Measurements from ENCODE around the gene PCBP3. TPM values are rescaled to one million over a fixed set of nuclear protein-coding genes. Genes with fewer than 3 reads are reported as not detected.
"Not testable (repeated sequence)": the region's sequence is repeated elsewhere in the genome, so short reads cannot be mapped to it uniquely, and the experiment has no call there.

PCBP3 gene
- total RNA-seq, 1 donor from 2014 or later: 8.2 TPM

DNA sequence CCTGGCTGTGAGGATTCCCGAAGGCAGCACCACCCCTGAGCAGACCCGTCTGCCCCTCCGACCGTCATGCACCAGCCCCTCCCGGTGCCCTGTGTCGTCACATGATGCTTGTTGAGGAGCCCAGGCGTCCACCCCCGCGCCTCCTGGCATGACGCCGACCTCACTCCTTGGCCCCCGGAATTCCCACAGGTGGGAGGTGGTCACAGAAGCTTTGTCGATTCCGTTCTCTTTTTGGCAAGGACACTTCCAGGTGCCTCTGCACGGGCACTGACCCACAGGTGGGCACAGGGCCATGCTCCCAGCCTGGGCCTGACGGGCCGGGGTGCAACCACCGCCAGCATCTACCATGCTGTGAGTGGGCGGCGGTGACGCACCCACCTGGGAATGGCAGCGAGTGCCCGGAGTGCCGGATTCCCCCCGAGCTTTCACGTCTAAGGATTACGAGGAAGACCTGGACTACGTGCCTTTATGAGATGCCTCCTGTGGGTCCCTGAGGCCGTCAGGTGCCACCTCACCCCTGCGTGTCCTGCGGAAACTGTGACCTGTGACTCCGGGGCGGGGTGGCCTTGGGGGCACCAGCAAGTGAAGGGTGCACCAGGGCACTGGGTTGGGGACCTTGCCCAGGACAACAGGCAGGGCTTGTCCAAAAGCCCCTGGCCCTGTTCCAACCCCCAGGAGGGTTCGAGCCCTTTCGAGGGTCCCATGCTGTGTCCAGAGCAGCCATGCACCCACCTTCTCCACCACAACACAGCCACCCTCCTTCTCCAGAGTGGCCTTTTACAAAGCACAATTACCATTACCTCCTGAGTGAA lies 306.6 kb downstream of the PCBP3 start:
- H3K36me3 Mint-ChIP-seq (ENCODE audit: low read depth): no peaks in the 10 kb centered on the region
- no peak for DNase-seq (ENCODE audit: low spot score)
- no peak overlapping the region for H3K27ac Mint-ChIP-seq
- H3K4me1 Mint-ChIP-seq (ENCODE audit: low read depth): no peaks in the 10 kb centered on the region
- H3K9me3 Mint-ChIP-seq: no peaks in the 10 kb centered on the region
- intact Hi-C loops (cut with micrococcal nuclease): no loop called here
- H3K27me3 Mint-ChIP-seq (ENCODE audit: insufficient read depth): peaks cover 9% of the 10 kb centered on the region
- H3K4me3 Mint-ChIP-seq: no peak overlapping the region

DNA sequence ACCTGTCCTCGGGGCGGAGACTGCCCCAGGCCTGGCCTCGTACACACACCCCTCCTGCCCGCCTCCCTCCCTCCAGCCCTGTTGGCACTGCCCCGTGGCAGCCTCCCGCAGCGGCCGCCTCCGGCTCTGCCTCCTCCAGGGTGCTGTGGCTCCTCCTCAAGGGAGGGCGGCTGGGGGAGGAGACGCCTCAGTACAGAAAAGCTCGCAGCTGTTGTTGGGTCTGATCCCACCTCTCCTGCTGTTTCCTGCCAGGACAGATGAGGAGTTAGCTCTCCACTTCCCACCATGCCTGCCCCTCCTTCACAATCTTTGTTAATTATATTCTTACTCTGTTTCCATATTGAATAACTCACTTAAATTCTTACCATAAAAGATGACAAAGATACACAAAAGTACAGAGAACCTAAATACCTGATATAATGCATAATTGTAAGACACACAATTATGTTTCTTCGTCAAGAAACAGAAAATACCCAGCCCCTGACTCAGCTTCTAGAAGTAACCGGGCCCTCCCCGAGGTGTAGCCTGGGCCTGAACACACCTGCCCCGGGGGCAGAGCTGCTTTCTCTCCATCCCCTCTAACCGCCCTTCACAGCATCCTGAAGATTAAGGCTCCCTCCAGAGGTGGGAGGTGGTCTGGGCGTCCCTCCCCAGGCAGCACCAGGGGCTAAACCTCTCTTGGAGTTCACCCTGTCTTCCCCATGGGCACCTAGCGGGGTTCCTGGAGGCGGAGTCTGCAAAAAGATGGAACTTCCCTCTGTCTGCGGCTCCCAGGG lies 307.4 kb downstream of the PCBP3 start:
- Mint-ChIP-seq H3K27ac (no peak overlapping the region), H3K4me1 (ENCODE audit: low read depth) (no peaks in the 10 kb centered on the region), H3K9me3 (no peaks in the 10 kb centered on the region), H3K36me3 (ENCODE audit: low read depth) (no peaks in the 10 kb centered on the region), H3K4me3 (no peak overlapping the region), H3K27me3 (ENCODE audit: insufficient read depth) (peaks cover 9% of the 10 kb centered on the region)
- DNase-seq (ENCODE audit: low spot score): no peak
- intact Hi-C loops (cut with micrococcal nuclease): no loop called here

GRCh38 chr21:45951676-45952075 lies 308.2 kb downstream of the PCBP3 start:
- no peak for DNase-seq (ENCODE audit: low spot score)
- H3K36me3 Mint-ChIP-seq (ENCODE audit: low read depth): no peaks in the 10 kb centered on the region
- H3K9me3 Mint-ChIP-seq: no peaks in the 10 kb centered on the region
- intact Hi-C loops (cut with micrococcal nuclease): no loop called here
- no peaks in the 10 kb centered on the region for H3K4me1 Mint-ChIP-seq (ENCODE audit: low read depth)
- H3K4me3 Mint-ChIP-seq: no peak overlapping the region
- no peak overlapping the region for H3K27ac Mint-ChIP-seq
- H3K27me3 Mint-ChIP-seq (ENCODE audit: insufficient read depth): peaks cover 9% of the 10 kb centered on the region

GRCh38 chr21:45952527-45952926 lies 309.0 kb downstream of the PCBP3 start:
- intact Hi-C loops (cut with micrococcal nuclease); H3K36me3 Mint-ChIP-seq (ENCODE audit: low read depth); H3K27ac Mint-ChIP-seq; H3K4me3 Mint-ChIP-seq; H3K27me3 Mint-ChIP-seq (ENCODE audit: insufficient read depth); H3K9me3 Mint-ChIP-seq; H3K4me1 Mint-ChIP-seq (ENCODE audit: low read depth); DNase-seq (ENCODE audit: low spot score): not testable (repeated sequence)

GRCh38 chr21:45952974-45953373 lies 309.4 kb downstream of the PCBP3 start:
- Mint-ChIP-seq H3K4me1 (ENCODE audit: low read depth) (no peaks in the 10 kb centered on the region), H3K9me3 (no peaks in the 10 kb centered on the region), H3K4me3 (no peak overlapping the region)

GRCh38 chr21:45954261-45954660 lies 310.7 kb downstream of the PCBP3 start:
- Mint-ChIP-seq H3K27ac (no peak overlapping the region), H3K4me1 (ENCODE audit: low read depth) (no peaks in the 10 kb centered on the region), H3K4me3 (no peak overlapping the region), H3K9me3 (no peaks in the 10 kb centered on the region), H3K27me3 (ENCODE audit: insufficient read depth) (peaks cover 11% of the 10 kb centered on the region), H3K36me3 (ENCODE audit: low read depth) (no peaks in the 10 kb centered on the region)
- DNase-seq (ENCODE audit: low spot score): no peak
- intact Hi-C loops (cut with micrococcal nuclease): no loop called here

More at GRCh38 chr21:45952974-45953373, 309.4 kb downstream of the PCBP3 start:
- intact Hi-C loops (cut with micrococcal nuclease): no loop called here
- Mint-ChIP-seq H3K27me3 (ENCODE audit: insufficient read depth) (peaks cover 9% of the 10 kb centered on the region), H3K36me3 (ENCODE audit: low read depth) (no peaks in the 10 kb centered on the region), H3K27ac (no peak overlapping the region)
- DNase-seq (ENCODE audit: low spot score): no peak

DNA sequence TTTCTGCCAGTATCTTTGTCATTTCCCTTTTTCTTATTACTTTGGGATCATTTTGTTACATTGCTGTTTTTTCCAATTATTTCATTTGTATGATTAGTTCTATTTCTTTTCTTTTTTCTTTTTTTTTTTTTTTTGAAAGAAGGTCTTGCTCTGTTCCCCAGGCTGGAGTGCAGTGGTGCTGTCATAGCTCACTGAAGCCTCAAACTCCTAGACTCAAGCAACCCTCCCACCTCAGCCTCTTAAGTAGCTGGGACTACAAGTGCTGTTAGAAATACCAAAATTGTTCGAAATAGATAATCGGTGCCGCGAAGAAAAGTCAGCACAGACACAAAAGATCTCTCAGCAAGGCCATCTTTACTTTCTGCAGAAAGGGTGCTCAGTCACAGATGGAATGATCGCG lies 311.4 kb downstream of the PCBP3 start:
- intact Hi-C loops (cut with micrococcal nuclease): no loop called here
- no peak overlapping the region for H3K4me3 Mint-ChIP-seq

DNA sequence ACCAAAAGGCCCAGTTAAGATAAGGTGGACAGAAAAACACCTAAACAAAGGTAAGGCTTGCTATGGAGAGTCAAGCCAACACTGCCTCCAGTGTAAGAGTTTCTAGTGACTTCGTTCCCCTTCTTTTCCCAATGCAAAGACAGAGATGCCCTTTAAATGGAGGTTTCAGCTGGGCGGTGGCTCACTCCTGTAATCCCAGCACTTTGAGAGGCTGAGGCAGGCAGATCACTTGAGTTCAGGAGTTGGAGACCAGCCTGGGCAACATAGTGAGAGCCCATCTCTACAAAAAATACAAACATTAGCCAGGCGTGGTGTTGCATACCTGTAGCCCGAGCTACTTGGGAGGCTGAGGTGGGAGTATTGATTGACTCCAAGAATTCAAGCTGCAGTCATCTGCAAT lies 314.0 kb downstream of the PCBP3 start:
- intact Hi-C loops (cut with micrococcal nuclease): no loop called here
- Mint-ChIP-seq H3K27ac (no peak overlapping the region), H3K36me3 (ENCODE audit: low read depth) (no peaks in the 10 kb centered on the region), H3K4me1 (ENCODE audit: low read depth) (no peaks in the 10 kb centered on the region), H3K9me3 (peaks cover 15% of the 10 kb centered on the region), H3K4me3 (no peak overlapping the region), H3K27me3 (ENCODE audit: insufficient read depth) (peaks cover 11% of the 10 kb centered on the region)
- DNase-seq (ENCODE audit: low spot score): no peak

More for the DNA sequence above, 311.4 kb downstream of the PCBP3 start:
- Mint-ChIP-seq H3K9me3 (no peaks in the 10 kb centered on the region), H3K36me3 (ENCODE audit: low read depth) (no peaks in the 10 kb centered on the region), H3K27ac (no peak overlapping the region), H3K27me3 (ENCODE audit: insufficient read depth) (peaks cover 11% of the 10 kb centered on the region), H3K4me1 (ENCODE audit: low read depth) (no peaks in the 10 kb centered on the region)
- no peak for DNase-seq (ENCODE audit: low spot score)

DNA sequence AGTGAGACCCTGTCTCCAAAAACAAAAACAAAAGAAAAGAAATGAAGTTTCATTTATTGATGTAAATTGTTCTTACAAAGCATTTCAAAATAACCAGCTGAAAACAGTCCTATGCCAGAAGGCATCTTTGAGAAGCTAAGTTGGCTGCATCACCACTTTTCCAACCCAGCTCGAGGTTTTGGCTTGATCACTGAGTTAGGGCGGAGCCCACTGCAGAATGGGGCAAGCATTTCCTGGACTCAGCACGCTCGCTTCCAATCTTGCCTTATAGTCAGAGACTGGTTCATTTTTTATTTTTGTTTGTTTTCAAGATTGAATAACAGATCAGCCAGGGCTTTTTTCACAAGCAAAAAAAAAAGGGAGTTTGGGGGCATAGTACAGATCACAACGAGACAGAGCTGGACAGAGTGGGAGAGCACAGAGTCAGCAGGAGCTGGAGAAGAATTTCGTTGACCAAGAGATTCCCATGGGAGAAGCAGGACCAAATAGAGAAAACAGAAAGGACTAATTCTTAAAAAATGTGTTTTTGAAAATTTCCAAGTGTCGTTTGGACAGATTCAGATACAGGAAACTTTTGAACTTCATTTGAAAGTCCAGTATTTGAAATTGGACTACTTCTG lies 314.6 kb downstream of the PCBP3 start:
- intact Hi-C loops (cut with micrococcal nuclease): no loop called here
- Mint-ChIP-seq H3K27me3 (ENCODE audit: insufficient read depth) (peaks cover 15% of the 10 kb centered on the region), H3K27ac (no peak overlapping the region), H3K4me1 (ENCODE audit: low read depth) (no peaks in the 10 kb centered on the region), H3K36me3 (ENCODE audit: low read depth) (no peaks in the 10 kb centered on the region), H3K9me3 (peaks cover 15% of the 10 kb centered on the region), H3K4me3 (no peak overlapping the region)
- no peak for DNase-seq (ENCODE audit: low spot score)

GRCh38 chr21:45959182-45959581 lies 315.7 kb downstream of the PCBP3 start:
- peaks cover 20% of the 10 kb centered on the region for H3K9me3 Mint-ChIP-seq
- intact Hi-C loops (cut with micrococcal nuclease): no loop called here
- no peak overlapping the region for H3K4me3 Mint-ChIP-seq
- H3K27ac Mint-ChIP-seq: no peak overlapping the region
- H3K36me3 Mint-ChIP-seq (ENCODE audit: low read depth): no peaks in the 10 kb centered on the region
- DNase-seq (ENCODE audit: low spot score): no peak
- H3K27me3 Mint-ChIP-seq (ENCODE audit: insufficient read depth): peaks cover 20% of the 10 kb centered on the region
- H3K4me1 Mint-ChIP-seq (ENCODE audit: low read depth): no peaks in the 10 kb centered on the region

DNA sequence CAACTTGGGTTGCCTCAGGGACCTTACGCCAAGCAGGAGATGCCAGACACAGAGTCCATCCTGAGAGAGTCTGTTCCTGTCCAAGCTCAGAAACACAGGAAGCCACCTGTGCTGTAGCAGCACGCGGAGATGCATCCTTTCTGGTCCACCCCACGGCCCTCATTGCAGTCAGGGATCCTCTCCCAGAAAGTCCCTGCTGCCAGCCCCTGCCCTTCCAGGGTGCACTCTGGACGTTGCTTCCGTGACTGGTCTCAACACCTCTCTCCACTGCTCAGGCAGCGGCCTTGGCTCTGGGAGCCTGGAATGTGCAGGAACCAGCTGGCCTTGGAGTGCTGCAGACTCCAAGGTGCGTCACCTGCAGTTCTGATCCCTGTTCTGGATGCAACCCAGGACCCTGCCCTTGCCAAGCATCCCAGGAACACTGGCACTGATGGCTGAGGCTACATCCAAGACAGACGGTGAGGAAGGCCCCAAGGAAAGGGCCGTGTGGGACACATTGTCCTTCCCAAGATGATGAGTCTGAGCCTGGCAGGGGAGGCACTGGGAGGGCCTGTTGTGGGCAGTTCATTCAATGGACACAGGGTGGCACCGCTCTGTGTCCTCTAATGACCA lies 316.4 kb downstream of the PCBP3 start:
- intact Hi-C loops (cut with micrococcal nuclease): no loop called here
- H3K27me3 Mint-ChIP-seq (ENCODE audit: insufficient read depth): peaks cover 14% of the 10 kb centered on the region
- no peaks in the 10 kb centered on the region for H3K36me3 Mint-ChIP-seq (ENCODE audit: low read depth)
- H3K4me3 Mint-ChIP-seq: no peak overlapping the region
- H3K27ac Mint-ChIP-seq: no peak overlapping the region
- DNase-seq (ENCODE audit: low spot score): no peak
- no peaks in the 10 kb centered on the region for H3K4me1 Mint-ChIP-seq (ENCODE audit: low read depth)
- peaks cover 23% of the 10 kb centered on the region for H3K9me3 Mint-ChIP-seq

- DNase-seq (ENCODE audit: low spot score); H3K4me1 Mint-ChIP-seq (ENCODE audit: low read depth); H3K4me3 Mint-ChIP-seq; intact Hi-C loops (cut with micrococcal nuclease); H3K27ac Mint-ChIP-seq; H3K36me3 Mint-ChIP-seq (ENCODE audit: low read depth): not testable (repeated sequence)
- Mint-ChIP-seq H3K9me3 (peaks cover 23% of the 10 kb centered on the region), H3K27me3 (ENCODE audit: insufficient read depth) (peaks cover 20% of the 10 kb centered on the region)
Measured at GRCh38 chr21:45961408-45961807, 317.9 kb downstream of the PCBP3 start.

Measured in activated T-helper 1 cell treated with anti-CD3 and anti-CD28 coated beads, Interleukin-12 subunit alpha, Interleukin-12 subunit beta, Interleukin-2, Interleukin-4 antibody, amounts not matched to agents 30 ng/mL and 10 ng/mL and 1 ng/mL, durations not matched to agents 14 hours and 24 hours and 36 hours (primary cell).